HuH-7.5 (cell line): ENCODE measurements around the gene RFX3.

Experiments
- DNase-seq: peaks from one replicate; pipeline ENCODE4 v3.0.0; 2011; ENCODE audit warnings: low spot score

Gene RFX3

DNA sequence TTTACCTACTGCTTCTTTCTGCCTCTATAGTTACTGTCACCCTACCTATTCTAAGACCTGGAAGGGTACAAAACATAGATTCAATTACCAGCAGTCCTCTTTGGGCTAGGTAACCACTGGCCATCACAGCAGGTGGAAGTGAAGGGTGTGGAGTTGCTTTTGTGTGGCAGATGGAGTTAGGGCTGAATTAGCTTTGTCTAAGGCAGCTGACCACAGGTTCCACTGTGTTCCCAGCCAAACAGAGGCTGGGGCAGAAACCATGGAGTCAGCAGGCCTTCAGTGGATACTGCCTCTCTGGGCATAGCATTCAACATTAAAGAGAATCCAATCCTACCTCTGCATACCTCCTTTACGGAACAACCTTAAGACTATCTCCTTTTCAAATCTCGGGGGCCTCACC, 254.2 kb downstream of the RFX3 start:
- no peak for DNase-seq

DNA sequence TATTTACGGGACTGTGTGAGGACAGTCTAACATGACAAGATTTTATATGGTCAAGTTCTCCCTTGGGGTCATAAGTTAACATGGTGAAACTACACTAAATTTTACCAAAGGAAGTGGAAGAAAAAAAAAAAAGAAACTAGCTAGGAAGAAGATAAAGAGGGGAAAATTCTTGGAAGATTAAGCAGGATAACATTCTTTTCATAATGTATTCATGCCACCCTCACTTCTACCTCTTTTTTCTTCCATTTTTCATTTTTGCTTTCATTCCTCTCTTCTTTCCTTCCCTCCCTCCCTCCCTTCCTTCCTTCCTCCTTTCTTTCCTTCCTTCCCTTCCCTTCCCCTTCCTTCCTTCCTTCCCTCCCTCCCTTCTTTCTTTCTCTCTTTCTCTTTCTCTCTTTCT, 254.6 kb downstream of the RFX3 start:
- no peak for DNase-seq

- no peak for DNase-seq
These were observed 257.6 kb downstream of the RFX3 start for GRCh38 chr9:3268223-3268622.

GRCh38 chr9:3263698-3264097, 262.1 kb downstream of the RFX3 start:
- DNase-seq, result no peak

DNA sequence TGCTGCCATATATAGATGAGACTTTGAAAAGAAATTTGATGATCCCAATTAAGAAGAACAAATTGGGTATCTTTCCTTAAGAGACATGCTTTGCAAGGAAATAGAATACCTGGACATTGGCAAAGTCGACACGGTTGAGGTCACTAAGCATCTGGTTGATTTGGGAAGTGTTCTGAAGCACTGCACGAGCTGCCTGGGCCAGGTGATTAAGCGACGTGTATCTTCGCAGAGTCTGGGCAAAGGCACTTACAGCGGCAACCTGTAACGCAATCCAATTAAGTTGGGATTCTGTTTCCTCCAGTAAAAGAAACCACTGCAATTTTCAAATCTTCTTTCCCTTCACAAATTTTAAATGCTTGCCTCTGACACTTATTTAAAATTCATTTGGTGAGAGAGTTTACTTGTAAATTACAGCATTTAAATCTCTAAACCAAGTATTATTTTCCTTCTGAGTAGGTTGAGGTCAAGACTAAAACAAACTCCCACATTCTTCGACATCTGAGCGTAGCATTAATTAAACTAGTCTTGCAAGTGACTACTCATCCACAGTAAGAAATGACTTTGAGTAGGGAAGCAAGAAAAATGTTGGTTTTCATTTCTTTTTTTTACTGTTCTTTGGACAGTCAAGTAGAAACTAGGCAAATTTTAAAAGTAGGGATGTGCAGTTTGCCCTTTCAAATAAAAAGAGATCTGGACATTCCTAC, 262.8 kb downstream of the RFX3 start:
- no peak for DNase-seq

GRCh38 chr9:3261484-3261883, 264.3 kb downstream of the RFX3 start:
- no peak for DNase-seq

GRCh38 chr9:3256571-3257330, 269.1 kb downstream of the RFX3 start:
- no peak for DNase-seq

DNA sequence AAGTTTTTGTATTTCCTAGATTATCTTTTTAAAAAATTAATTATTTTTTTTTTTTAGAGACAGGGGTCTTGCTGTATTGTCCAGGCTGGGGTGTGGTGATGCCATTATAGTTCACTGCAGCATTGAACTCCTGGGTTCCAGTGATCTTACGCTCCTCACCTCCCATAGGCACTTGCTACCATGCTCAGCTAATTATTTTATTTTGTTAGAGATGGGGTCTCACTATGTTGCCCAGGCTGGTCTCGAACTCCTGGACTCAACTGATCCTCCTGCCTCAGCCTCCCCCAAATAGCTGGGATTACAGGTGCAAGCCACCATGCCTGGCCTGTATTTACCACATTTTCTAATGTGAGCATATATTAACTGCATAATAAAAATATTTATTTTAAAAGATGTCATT, 274.5 kb downstream of the RFX3 start:
- DNase-seq, result no peak

DNA sequence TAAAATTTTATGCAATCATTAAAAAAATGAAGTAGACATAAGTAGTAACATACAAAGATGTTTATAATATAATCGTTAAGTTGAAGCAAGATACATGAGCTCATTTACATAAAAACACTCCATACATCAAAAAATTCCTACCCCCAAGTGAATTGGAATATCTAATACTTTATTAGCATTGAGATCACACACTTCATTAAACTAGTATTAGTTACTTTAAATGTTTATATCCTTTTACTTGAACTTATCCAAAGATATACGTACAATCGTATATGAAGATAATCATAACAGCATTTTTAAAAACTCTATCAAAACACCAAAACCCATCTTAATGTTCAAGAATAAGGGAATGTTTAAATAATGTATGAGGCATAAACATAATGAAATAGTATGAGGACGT, 275.1 kb downstream of the RFX3 start:
- no peak for DNase-seq

GRCh38 chr9:3247211-3247610, 278.6 kb downstream of the RFX3 start:
- no peak for DNase-seq

DNA sequence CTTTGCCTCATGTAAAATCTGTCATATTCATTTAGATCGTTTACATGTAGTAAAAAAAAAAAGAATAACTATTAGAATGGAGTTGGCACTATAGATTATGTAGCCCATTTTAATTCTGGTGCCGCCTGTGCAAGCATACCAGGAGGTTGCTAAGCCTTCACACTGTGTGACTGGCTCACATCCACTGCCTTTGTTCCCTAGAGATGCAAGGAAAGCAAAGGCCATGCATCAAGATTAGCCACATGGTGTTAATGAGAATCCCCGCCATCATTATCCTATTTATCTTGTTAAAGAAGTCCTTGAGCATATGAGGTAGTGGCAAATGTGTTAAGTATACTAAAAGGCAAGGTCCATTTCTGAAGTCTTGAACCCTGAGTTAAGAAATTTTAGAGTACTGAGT, 279.6 kb downstream of the RFX3 start:
- DNase-seq, result no peak

DNA sequence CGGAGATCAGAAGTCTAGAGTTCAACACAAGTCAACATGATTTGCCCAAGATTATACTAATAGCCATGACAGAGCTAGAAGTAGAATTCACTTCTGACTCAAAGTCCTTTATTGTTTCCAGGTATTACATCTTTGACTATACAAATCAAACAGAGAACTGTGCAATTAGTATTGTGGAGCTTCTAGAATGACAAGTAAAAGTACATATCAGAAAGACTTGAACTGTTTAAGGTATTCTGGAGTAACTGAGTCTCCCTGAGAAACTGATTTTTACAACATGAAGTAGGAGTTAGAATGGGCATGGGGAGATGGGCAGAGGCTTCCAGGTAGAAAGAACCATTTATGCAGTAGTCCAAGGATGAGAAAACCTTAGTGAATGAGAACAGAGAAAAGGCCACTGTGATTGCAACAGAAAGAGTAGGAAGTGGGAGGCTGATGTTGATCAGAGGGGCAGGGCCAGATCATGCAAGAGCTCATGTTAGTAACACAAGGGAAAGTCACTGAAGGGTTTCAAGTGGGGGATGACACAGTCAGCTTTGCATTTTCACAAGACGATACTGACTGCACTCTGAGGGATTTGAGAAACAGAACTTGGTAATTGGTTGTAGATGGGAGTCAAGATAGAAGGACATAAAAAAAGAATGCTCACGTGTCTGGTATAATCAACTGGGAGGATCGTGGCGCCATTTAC, 280.7 kb downstream of the RFX3 start:
- no peak for DNase-seq

GRCh38 chr9:3243683-3244082, 282.1 kb downstream of the RFX3 start:
- DNase-seq, result no peak

DNA sequence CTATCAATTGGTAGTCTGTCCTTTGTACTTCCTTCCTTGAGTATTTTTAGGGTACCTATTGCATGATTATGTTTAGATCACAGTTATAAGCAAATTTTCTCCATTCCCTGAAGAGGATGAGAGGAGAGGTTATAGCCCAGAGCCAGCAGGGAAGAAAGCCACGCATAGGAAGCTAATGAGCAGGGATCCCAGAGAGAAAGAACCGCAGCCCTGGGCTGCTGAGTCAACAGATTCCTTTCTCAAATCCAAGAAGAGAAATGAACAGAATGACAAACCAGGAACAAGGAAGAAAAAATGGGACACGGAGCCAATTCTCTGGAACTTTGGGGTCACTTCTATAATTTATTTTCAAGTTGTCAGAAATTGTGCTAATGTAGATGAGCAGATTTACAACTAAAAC, 284.5 kb downstream of the RFX3 start:
- DNase-seq, result no peak

GRCh38 chr9:3240656-3241268, 285.0 kb downstream of the RFX3 start:
- DNase-seq, result peak; percentile 3

DNA sequence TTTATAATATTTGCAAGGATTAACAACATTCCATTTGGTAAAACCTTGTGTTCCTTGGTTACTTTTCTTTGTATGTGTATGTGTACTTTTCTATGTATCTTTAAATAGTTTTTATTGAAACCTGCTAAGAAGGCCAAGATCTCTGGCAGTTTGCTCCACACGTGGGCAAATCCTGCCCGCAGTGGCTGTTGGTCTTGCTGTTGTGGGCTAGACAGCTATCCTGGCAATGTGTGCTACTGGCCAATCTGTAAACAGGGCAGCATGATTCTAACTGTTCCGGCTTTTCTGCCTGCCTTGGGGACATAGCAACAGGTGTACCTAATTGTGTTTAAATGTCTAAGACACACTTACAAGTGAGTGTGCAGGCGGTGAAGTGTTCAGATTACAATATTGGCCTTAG, 286.6 kb downstream of the RFX3 start:
- no peak for DNase-seq

- no peak for DNase-seq
These were observed 287.6 kb downstream of the RFX3 start for GRCh38 chr9:3238236-3238635.

GRCh38 chr9:3237121-3237520, 288.7 kb downstream of the RFX3 start:
- no peak for DNase-seq

GRCh38 chr9:3235497-3235896, 290.3 kb downstream of the RFX3 start:
- DNase-seq, result no peak

GRCh38 chr9:3224931-3225330, 300.9 kb downstream of the RFX3 start:
- no peak for DNase-seq

DNA sequence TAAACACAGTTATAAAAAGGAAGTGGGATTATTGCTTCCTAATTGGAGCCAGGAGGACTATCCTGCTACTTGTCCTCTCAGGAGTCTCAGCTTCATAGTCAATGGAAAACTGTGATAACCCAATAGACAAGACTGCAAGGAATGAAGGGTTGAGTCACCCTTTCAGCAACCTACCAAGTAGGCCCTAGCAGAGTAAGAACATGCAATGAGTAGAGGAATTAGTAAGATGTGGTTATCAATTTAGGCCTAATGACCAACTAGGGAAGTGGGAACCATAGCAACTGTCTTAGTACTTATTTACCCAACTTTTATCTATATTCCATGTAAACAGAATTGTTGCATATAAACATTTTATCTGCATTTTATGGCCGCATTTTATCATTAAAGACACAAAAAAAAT, 310.1 kb downstream of the RFX3 start:
- no peak for DNase-seq

DNA sequence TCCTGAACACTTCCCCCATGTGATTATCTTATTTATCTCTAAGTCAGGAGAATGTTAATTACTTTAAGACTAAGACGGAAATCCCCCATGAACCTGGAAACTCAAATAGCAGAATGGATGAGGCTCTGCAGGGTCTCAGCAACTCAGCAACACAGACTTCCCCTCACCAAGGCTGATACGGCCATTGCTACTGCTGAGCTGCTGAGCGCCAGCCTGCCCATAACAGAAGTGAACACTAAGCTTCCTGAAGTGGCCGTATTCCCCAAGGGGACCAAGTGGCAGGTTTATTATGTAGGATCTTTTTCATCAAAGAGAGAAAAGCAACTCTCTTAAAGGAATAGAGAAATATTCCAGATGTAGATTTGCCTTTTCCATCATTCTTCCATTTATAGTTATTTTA, 311.1 kb downstream of the RFX3 start:
- no peak for DNase-seq
